HepG2 (cell line): ENCODE measurements around the gene ATP6V0E2. TPM values are rescaled to one million over a fixed set of nuclear protein-coding genes. Genes with fewer than 3 reads are reported as not detected.

Experiments used
- ATAC-seq: fragments of 200-7000 bp; cut with Tn5 transposase; 3 replicates; pipeline ENCODE4 v1.9.1; 2020; ENCODE audit warnings: mild to moderate bottlenecking, moderate library complexity
- BruUV-seq: library from RNA; stranded (reverse); fragments of 400-500 nt; replicated peaks from 2 replicates; lab custom pipeline; 2021; lab: Mats Ljungman, UMichigan
- CTCF ChIA-PET: fragments of 300-600 bp; formaldehyde crosslinking; extraction: SDS; loops from one replicate; lab custom pipeline; 2021; ENCODE audit warnings: low total read pairs, inconsistent platforms, low intra/inter-chr PET ratio; lab: Yijun Ruan, JAX
- POLR2A ChIA-PET: fragments of 350-600 bp; sonication (Branson Sonifier 250); formaldehyde crosslinking; loops from one replicate; lab custom pipeline; 2020; ENCODE audit warnings: antibody characterized with exemption, inconsistent platforms; lab: Yijun Ruan, JAX
- DNase-seq: peaks from one replicate; pipeline ENCODE4 v3.0.0-alpha.2; 2015; ENCODE audit warnings: low spot score
- FAIRE-seq: peaks from 3 replicates; lab custom pipeline; 2011; peaks lifted over from hg19 to GRCh38; lab: Jason Lieb, UNC
- H2AFZ ChIP-seq: one replicate; pipeline ENCODE4 v1.6.1; 2011; ENCODE audit warnings: low read length, inconsistent platforms
- H3K27ac ChIP-seq: fragments of 300-600 bp; 3 replicates; pipeline ENCODE4 v1.8.0; 2011; ENCODE audit warnings: mixed run types, mild to moderate bottlenecking, mixed read lengths, low read length, inconsistent platforms; ENCODE audit not compliant: insufficient read depth; ENCODE audit errors: extremely low read length
- H3K27me3 ChIP-seq, 2 experiments: fragments of 200-600 bp in 1 of 2; 2 replicates in 1 of 2; 3 replicates in 1 of 2; pipeline versions ENCODE4 v1.6.0 to v1.8.0; 2011; ENCODE audit warnings: low read length in 2 of 2, mild to moderate bottlenecking in 2 of 2, moderate library complexity in 2 of 2, inconsistent platforms in 1 of 2; ENCODE audit not compliant: insufficient read depth in 2 of 2, control insufficient read depth in 1 of 2
- H3K36me3 ChIP-seq, 2 experiments: fragments of 200-600 bp in 1 of 2; replicated peaks in 1 of 2; 2 replicates in 1 of 2; 3 replicates in 1 of 2; pipeline versions ENCODE4 v1.5.1 to v1.8.0; 2011; ENCODE audit warnings: low read length in 2 of 2, inconsistent platforms in 1 of 2; ENCODE audit not compliant: insufficient read depth in 2 of 2, control insufficient read depth in 1 of 2
- H3K4me1 ChIP-seq: 2 replicates; pipeline ENCODE4 v1.5.1; 2012; ENCODE audit warnings: low read length, inconsistent platforms; ENCODE audit not compliant: insufficient read depth
- H3K4me2 ChIP-seq: 2 replicates; pipeline ENCODE4 v1.6.0; 2011; ENCODE audit warnings: low read depth, low read length, inconsistent platforms
- H3K4me3 ChIP-seq, 3 experiments: fragments of 200-600 bp in 1 of 3; sonication (generic), shearing (Covaris generic) in 1 of 3; replicated peaks in 1 of 3; 2 replicates each; pipeline ENCODE4 v1.5.1; 2011 to 2016; ENCODE audit warnings: low read length in 3 of 3, inconsistent platforms in 2 of 3, low read depth in 2 of 3, mild to moderate bottlenecking in 2 of 3, control low read depth in 1 of 3, mixed read lengths in 1 of 3; ENCODE audit not compliant: insufficient read depth in 1 of 3
- H3K79me2 ChIP-seq: one replicate; pipeline ENCODE4 v1.6.1; 2011; ENCODE audit warnings: low read length, inconsistent platforms; ENCODE audit not compliant: insufficient read depth
- H3K9ac ChIP-seq: 2 replicates; pipeline ENCODE4 v1.6.0; 2011; ENCODE audit warnings: mild to moderate bottlenecking, low read depth, low read length, inconsistent platforms; ENCODE audit not compliant: insufficient read depth
- H3K9me3 ChIP-seq: 2 replicates; pipeline ENCODE4 v1.5.1; 2012; ENCODE audit warnings: mild to moderate bottlenecking, low read length
- H4K20me1 ChIP-seq: 2 replicates; pipeline ENCODE4 v1.6.0; 2011; ENCODE audit warnings: inconsistent platforms, mild to moderate bottlenecking, low read length, moderate library complexity; ENCODE audit not compliant: insufficient read depth
- SMC3 ChIP-seq: IDR thresholded peaks from 2 replicates; pipeline ENCODE4 v1.6.1; 2011; ENCODE audit warnings: low read length, improper control_type of control experiment
- ZNF251 ChIP-seq: sonication (generic); formaldehyde crosslinking; IDR thresholded peaks from 2 replicates; pipeline ENCODE4 v1.9.0; 2021; ENCODE audit warnings: mild to moderate bottlenecking, missing genetic modification reagents
- ZNF598 ChIP-seq: sonication (generic); formaldehyde crosslinking; IDR thresholded peaks from 2 replicates; pipeline ENCODE4 v1.5.1; 2020; ENCODE audit warnings: mild to moderate bottlenecking, missing genetic modification reagents, borderline replicate concordance
- ZNF749 ChIP-seq: sonication (generic); formaldehyde crosslinking; IDR thresholded peaks from 2 replicates; pipeline ENCODE4 v1.8.0; 2022; ENCODE audit warnings: mild to moderate bottlenecking, missing genetic modification reagents, moderate library complexity, borderline replicate concordance
- ZNF761 ChIP-seq: sonication (generic); formaldehyde crosslinking; conservative IDR thresholded peaks from 2 replicates; pipeline ENCODE4 v1.4.0; 2020; ENCODE audit warnings: mild to moderate bottlenecking, missing genetic modification reagents
- WGBS: methylation state at CpG from one replicate; pipeline ENCODE4 v1.1.6; 2017; ENCODE audit warnings: low lambda C conversion rate; 5-methylcytosine and 5-hydroxymethylcytosine counted together
- in situ Hi-C: cut with HindIII; loops from 2 replicates; pipeline ENCODE4 v1.10.0; 2017; ENCODE audit warnings: low pct_unique_long_range_greater_than_20kb; ENCODE audit not compliant: extremely low pct_ligation_motif_present
- intact Hi-C: fragments of 100-400 bp; cut with micrococcal nuclease; formaldehyde crosslinking; loops from one replicate; pipeline ENCODE4 v1.10.0; 2022; ENCODE audit not compliant: unreplicated experiment
- polyA plus RNA-seq, 8 experiments: library from polyadenylated mRNA; depleted of rRNA in 3 of 8; stranded (reverse) in 7 of 8; unstranded in 1 of 8; fragments of >200 nt; fragmentation: Illumina TruSeq in 4 of 8; extraction: Trizol in 4 of 8; gene quantifications; 2 replicates each; pipeline versions ENCODE4 v1.2.1 to v1.2.3, GENCODE V29; 2011 to 2016; ENCODE audit warnings: low read depth in 4 of 8, missing spikeins in 1 of 8, mixed read lengths in 1 of 8; ENCODE audit not compliant: insufficient read depth in 1 of 8
- total RNA-seq, 5 experiments: library from RNA; depleted of rRNA; stranded (reverse); fragments of >200 nt; fragmentation: Illumina TruSeq; extraction: Trizol; gene quantifications; 2 replicates each; pipeline ENCODE4 v1.2.3, GENCODE V29; 2016; ENCODE audit warnings: low read depth in 1 of 5
- TF ChIP-seq, protein P1 (sequence below): sonication (generic); formaldehyde crosslinking; IDR thresholded peaks from 2 replicates; pipeline ENCODE4 v1.4.0; 2020; ENCODE audit warnings: low read depth, mild to moderate bottlenecking, missing genetic modification reagents
- TF ChIP-seq, protein P2 (sequence below): sonication (generic); formaldehyde crosslinking; IDR thresholded peaks from 2 replicates; pipeline ENCODE4 v1.4.0; 2020; ENCODE audit warnings: mild to moderate bottlenecking, low read depth, missing genetic modification reagents
- TF ChIP-seq, protein P3 (sequence below), 2 experiments: fragments of 450-650 bp in 1 of 2; sonication (generic) in 1 of 2; formaldehyde crosslinking; IDR thresholded peaks; 2 replicates each; pipeline versions ENCODE4 v1.5.0 to v1.8.0; 2020 to 2022; ENCODE audit warnings: mild to moderate bottlenecking in 1 of 2, missing genetic modification reagents in 1 of 2

ATP6V0E2 gene
- total and polyA plus RNA-seq, 2 of the 13 experiments (the other 11 are each of a cell fraction or from before 2014, with no cell fraction given), result 36.8 to 203 TPM

DNA sequence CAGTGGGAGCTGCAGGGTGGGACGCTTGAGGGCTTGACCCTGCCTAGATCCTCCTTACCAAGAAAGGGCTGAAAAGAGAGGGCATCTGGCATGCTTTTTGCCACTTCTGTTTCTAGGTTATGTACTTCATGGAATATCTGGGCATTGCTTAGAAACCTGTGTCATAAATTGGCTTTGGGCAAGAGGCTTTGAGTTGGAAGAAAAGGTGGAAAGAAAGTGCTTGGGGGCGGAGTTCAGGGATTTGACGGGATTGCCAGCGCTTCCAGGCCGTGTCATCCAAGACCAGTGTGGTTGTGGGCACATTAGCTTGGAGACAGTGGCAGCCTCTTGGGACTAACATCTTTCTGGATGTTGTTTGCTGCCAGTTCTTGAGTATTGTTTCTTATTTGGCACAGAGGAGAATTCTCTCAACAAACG, 34.8 kb upstream of the ATP6V0E2 start:
- no peak overlapping the region for H2AFZ ChIP-seq
- 14% methylated on average over 6 of the region's 6 CpGs for WGBS
- TF ChIP-seq ZNF251 (CRISPR knock-in tag), result no peak
- TF ChIP-seq, protein P1, sequence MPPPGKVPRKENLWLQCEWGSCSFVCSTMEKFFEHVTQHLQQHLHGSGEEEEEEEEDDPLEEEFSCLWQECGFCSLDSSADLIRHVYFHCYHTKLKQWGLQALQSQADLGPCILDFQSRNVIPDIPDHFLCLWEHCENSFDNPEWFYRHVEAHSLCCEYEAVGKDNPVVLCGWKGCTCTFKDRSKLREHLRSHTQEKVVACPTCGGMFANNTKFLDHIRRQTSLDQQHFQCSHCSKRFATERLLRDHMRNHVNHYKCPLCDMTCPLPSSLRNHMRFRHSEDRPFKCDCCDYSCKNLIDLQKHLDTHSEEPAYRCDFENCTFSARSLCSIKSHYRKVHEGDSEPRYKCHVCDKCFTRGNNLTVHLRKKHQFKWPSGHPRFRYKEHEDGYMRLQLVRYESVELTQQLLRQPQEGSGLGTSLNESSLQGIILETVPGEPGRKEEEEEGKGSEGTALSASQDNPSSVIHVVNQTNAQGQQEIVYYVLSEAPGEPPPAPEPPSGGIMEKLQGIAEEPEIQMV (CRISPR knock-in tag), result peak; percentile 5; the same call in 1 of the 2 replicates
- TF ChIP-seq, protein P2, sequence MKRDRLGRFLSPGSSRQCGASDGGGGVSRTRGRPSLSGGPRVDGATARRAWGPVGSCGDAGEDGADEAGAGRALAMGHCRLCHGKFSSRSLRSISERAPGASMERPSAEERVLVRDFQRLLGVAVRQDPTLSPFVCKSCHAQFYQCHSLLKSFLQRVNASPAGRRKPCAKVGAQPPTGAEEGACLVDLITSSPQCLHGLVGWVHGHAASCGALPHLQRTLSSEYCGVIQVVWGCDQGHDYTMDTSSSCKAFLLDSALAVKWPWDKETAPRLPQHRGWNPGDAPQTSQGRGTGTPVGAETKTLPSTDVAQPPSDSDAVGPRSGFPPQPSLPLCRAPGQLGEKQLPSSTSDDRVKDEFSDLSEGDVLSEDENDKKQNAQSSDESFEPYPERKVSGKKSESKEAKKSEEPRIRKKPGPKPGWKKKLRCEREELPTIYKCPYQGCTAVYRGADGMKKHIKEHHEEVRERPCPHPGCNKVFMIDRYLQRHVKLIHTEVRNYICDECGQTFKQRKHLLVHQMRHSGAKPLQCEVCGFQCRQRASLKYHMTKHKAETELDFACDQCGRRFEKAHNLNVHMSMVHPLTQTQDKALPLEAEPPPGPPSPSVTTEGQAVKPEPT, result 0 out of 2 replicates have a peak, but pooled peaks have one; percentile 2
- TF ChIP-seq SMC3, result no peak
- TF ChIP-seq ZNF749 (CRISPR knock-in tag), result no peak
- no peak for TF ChIP-seq ZNF598
- TF ChIP-seq ZNF761 (CRISPR knock-in tag), result peak; percentile 32; the same call in 1 of the 2 replicates
- TF ChIP-seq, protein P3, sequence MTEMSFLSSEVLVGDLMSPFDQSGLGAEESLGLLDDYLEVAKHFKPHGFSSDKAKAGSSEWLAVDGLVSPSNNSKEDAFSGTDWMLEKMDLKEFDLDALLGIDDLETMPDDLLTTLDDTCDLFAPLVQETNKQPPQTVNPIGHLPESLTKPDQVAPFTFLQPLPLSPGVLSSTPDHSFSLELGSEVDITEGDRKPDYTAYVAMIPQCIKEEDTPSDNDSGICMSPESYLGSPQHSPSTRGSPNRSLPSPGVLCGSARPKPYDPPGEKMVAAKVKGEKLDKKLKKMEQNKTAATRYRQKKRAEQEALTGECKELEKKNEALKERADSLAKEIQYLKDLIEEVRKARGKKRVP (CRISPR knock-in tag; IDR thresholded peaks at IDR 0.05), result 0 out of 4 replicates have a peak, but pooled peaks of 1 of the 2 experiments have one; percentile 8
- peak overlapping the region; percentile 59 for H3K27ac ChIP-seq
- in situ Hi-C loops (no loop called here), intact Hi-C loops (loop anchor here (2.0 kb wide), 1 partner anchor 34 kb away; the partner anchor contains the start of gene ATP6V0E2)
- DNase-seq (no peak), ATAC-seq (no peak), FAIRE-seq (no peak)
- ChIA-PET POLR2A (interaction anchor here (1.1 to 1.6 kb wide), 3 partner anchors 10 to 25 kb away, joined by 3 to 9 read pairs (median 4); no protein-coding TSS in a partner anchor), CTCF (no interaction called here)
- H4K20me1 ChIP-seq, result no peaks in the 10 kb centered on the region
- no peaks in the 10 kb centered on the region for H3K9me3 ChIP-seq
- H3K4me3 ChIP-seq, result peak overlapping the region; percentile 68 to 95 (median 73)
- peaks cover 15% of the 10 kb centered on the region for H3K4me1 ChIP-seq
- peaks cover 2% of the 10 kb centered on the region for H3K79me2 ChIP-seq
- H3K27me3 ChIP-seq, result 0 out of 5 replicates have a peak, but pooled peaks cover 0 to 4% of the 10 kb centered on the region in 2 experiments
- H3K36me3 ChIP-seq, result no peaks in the 10 kb centered on the region
- peak overlapping the region; percentile 64 for H3K4me2 ChIP-seq
- peak overlapping the region; percentile 62 for H3K9ac ChIP-seq
- no TSS peak for BruUV-seq
